ENCODE results near the gene MARCHF6. TPM values are rescaled to one million over a fixed set of nuclear protein-coding genes. Genes with fewer than 3 reads are reported as not detected.

Gene MARCHF6
- total and polyA plus RNA-seq, 2 experiments from 2014 or later: 70.9 to 91.1 TPM

DNA sequence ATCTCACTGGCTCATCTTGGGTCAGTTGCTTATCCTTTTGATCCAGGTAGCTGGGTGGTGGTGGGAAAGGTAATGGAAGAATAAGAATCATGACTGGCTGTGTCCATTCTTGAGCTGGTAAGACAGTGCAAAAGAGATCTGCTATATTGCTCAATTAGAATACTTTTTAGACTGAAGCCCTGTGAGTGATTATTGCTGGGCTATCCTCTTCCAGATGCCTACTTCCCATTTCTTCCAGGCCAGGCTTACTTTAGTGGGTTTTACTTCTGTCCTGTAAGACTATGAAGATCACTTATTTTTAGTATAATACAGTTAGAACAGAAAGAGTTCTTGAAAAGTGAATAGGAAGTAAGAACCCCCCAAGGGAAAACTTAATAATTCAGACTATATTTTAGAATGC, 7.2 kb downstream of the MARCHF6 start:
- H3K36me3 ChIP-seq (replicated peaks; ENCODE audit: insufficient read depth, low read depth): no peaks in the 10 kb centered on the region
- no peak overlapping the region for H3K4me2 ChIP-seq
- TF ChIP-seq EZH2phosphoT487 (IDR thresholded peaks at IDR 0.05; ENCODE audit: low read depth, severe bottlenecking, unreplicated experiment) (no peak), EZH2 (IDR thresholded peaks at IDR 0.05; ENCODE audit: borderline replicate concordance) (no peak)
- TF ChIP-seq, protein P1, sequence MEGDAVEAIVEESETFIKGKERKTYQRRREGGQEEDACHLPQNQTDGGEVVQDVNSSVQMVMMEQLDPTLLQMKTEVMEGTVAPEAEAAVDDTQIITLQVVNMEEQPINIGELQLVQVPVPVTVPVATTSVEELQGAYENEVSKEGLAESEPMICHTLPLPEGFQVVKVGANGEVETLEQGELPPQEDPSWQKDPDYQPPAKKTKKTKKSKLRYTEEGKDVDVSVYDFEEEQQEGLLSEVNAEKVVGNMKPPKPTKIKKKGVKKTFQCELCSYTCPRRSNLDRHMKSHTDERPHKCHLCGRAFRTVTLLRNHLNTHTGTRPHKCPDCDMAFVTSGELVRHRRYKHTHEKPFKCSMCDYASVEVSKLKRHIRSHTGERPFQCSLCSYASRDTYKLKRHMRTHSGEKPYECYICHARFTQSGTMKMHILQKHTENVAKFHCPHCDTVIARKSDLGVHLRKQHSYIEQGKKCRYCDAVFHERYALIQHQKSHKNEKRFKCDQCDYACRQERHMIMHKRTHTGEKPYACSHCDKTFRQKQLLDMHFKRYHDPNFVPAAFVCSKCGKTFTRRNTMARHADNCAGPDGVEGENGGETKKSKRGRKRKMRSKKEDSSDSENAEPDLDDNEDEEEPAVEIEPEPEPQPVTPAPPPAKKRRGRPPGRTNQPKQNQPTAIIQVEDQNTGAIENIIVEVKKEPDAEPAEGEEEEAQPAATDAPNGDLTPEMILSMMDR (IDR thresholded peaks at IDR 0.05; ENCODE audit: poor library complexity): no peak

GRCh38 chr5:10363519-10364185, 10.2 kb downstream of the MARCHF6 start:
- H3K27me3 ChIP-seq: no peaks in the 10 kb centered on the region
- H4K20me1 ChIP-seq (ENCODE audit: insufficient read depth, poor library complexity, severe bottlenecking): peaks cover 99% of the 10 kb centered on the region
- peaks cover 6% of the 10 kb centered on the region for H3K4me1 ChIP-seq (ENCODE audit: insufficient read depth)
- no peak overlapping the region for H3K4me2 ChIP-seq
- H3K9me2 ChIP-seq (replicated peaks; ENCODE audit: insufficient read depth): no peaks in the 10 kb centered on the region
- no peak for TF ChIP-seq EZH2phosphoT487 (IDR thresholded peaks at IDR 0.05; ENCODE audit: low read depth, severe bottlenecking, unreplicated experiment)
- no peak for TF ChIP-seq EZH2 (IDR thresholded peaks at IDR 0.05; ENCODE audit: borderline replicate concordance)
- TF ChIP-seq, protein P1 (IDR thresholded peaks at IDR 0.05; ENCODE audit: poor library complexity): no peak
- H3K27ac ChIP-seq: no peak overlapping the region
- H3K4me3 ChIP-seq: no peak overlapping the region
- H3K9me3 ChIP-seq (ENCODE audit: low read depth): no peaks in the 10 kb centered on the region
- no peak for DNase-seq (ENCODE audit: low spot score)
- H2AFZ ChIP-seq: no peak overlapping the region
- peaks cover 100% of the 10 kb centered on the region for H3K79me2 ChIP-seq
- 100% methylated on average over 3 of the region's 3 CpGs for WGBS (ENCODE audit: low lambda C conversion rate, missing lambda C conversion rate)
- H3K36me3 ChIP-seq (replicated peaks; ENCODE audit: insufficient read depth, low read depth): no peaks in the 10 kb centered on the region

More for the DNA sequence above, 7.2 kb downstream of the MARCHF6 start:
- no peak overlapping the region for H3K4me3 ChIP-seq
- H3K4me1 ChIP-seq (ENCODE audit: insufficient read depth): peaks cover 12% of the 10 kb centered on the region
- H3K27ac ChIP-seq: no peak overlapping the region
- H3K9me2 ChIP-seq (replicated peaks; ENCODE audit: insufficient read depth): no peaks in the 10 kb centered on the region
- H2AFZ ChIP-seq: no peak overlapping the region
- no peaks in the 10 kb centered on the region for H3K27me3 ChIP-seq
- DNase-seq (ENCODE audit: low spot score): no peak
- H3K9me3 ChIP-seq (ENCODE audit: low read depth): no peaks in the 10 kb centered on the region
- peaks cover 99% of the 10 kb centered on the region for H4K20me1 ChIP-seq (ENCODE audit: insufficient read depth, poor library complexity, severe bottlenecking)
- H3K79me2 ChIP-seq: peaks cover 100% of the 10 kb centered on the region

DNA sequence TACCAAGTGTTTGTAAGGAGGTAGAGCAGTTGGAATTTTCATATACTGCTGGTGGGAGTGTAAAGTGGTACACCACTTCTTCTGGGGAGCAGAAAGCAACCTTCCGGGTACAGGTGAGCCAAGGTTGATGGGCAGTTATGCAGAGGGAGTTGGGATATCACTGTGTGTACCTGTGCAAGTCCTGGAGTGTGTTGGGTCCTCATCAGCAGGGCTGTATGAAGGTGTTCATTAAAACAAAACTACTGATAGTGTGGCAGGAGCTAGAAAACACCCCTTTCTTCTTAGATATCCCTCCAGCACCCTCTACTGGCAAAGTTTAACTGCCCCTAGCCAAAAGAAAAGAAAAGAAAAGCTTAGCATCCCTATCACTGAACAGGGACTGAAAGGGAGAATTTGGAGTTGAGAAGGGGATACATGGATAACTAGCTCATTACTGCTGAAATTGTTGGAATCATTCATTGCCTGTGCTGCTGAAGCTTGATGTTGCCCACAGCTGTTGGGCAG, 10.7 kb downstream of the MARCHF6 start:
- Histone ChIP-seq H3K79me2 (peaks cover 100% of the 10 kb centered on the region), H3K4me2 (no peak overlapping the region), H3K27ac (no peak overlapping the region), H2AFZ (no peak overlapping the region), H3K27me3 (no peaks in the 10 kb centered on the region), H4K20me1 (ENCODE audit: insufficient read depth, poor library complexity, severe bottlenecking) (peaks cover 99% of the 10 kb centered on the region), H3K4me1 (ENCODE audit: insufficient read depth) (peaks cover 6% of the 10 kb centered on the region), H3K4me3 (no peak overlapping the region), H3K9me3 (ENCODE audit: low read depth) (no peaks in the 10 kb centered on the region), H3K36me3 (replicated peaks; ENCODE audit: insufficient read depth, low read depth) (no peaks in the 10 kb centered on the region), H3K9me2 (replicated peaks; ENCODE audit: insufficient read depth) (no peaks in the 10 kb centered on the region)
- WGBS (ENCODE audit: low lambda C conversion rate, missing lambda C conversion rate): 96% methylated on average over 1 of the region's 1 CpG
- no peak for TF ChIP-seq EZH2phosphoT487 (IDR thresholded peaks at IDR 0.05; ENCODE audit: low read depth, severe bottlenecking, unreplicated experiment)
- DNase-seq (ENCODE audit: low spot score): no peak

DNA sequence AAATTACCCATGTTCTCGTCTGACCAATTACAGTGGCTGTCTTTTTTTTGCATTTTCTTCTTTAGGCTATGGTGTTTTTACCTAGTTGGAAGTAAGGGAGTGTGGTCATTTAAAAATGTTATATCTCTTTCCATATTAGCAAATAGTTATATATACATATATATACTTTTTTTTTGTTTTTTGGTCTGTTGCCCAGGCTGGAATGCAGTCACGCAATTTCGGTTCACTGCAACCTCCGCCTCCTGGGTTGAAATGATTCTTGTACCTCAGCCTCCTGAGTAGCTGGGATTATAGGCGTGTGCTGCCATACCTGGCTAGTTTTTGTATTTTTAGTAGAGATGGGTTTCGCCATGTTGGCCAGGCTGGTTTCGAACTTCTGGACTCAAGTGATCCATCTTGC, 12.3 kb downstream of the MARCHF6 start:
- Histone ChIP-seq H3K4me1 (ENCODE audit: insufficient read depth) (peaks cover 6% of the 10 kb centered on the region), H3K79me2 (peaks cover 100% of the 10 kb centered on the region), H2AFZ (no peak overlapping the region), H3K9me2 (replicated peaks; ENCODE audit: insufficient read depth) (no peaks in the 10 kb centered on the region), H3K4me3 (no peak overlapping the region), H3K27me3 (no peaks in the 10 kb centered on the region), H3K9me3 (ENCODE audit: low read depth) (no peaks in the 10 kb centered on the region), H3K4me2 (no peak overlapping the region), H3K27ac (no peak overlapping the region), H3K36me3 (replicated peaks; ENCODE audit: insufficient read depth, low read depth) (no peaks in the 10 kb centered on the region), H4K20me1 (ENCODE audit: insufficient read depth, poor library complexity, severe bottlenecking) (peaks cover 100% of the 10 kb centered on the region)
- TF ChIP-seq EZH2phosphoT487 (IDR thresholded peaks at IDR 0.05; ENCODE audit: low read depth, severe bottlenecking, unreplicated experiment): no peak
- no peak for TF ChIP-seq EZH2 (IDR thresholded peaks at IDR 0.05; ENCODE audit: borderline replicate concordance)
- TF ChIP-seq, protein P1 (IDR thresholded peaks at IDR 0.05; ENCODE audit: poor library complexity): no peak
- DNase-seq (ENCODE audit: low spot score): no peak
- 96% methylated on average over 7 of the region's 7 CpGs for WGBS (ENCODE audit: low lambda C conversion rate, missing lambda C conversion rate)

Measured in hepatocyte (in vitro differentiated cells).